GM12878 (cell line): ENCODE measurements around the gene WWTR1. TPM values are rescaled to one million over a fixed set of nuclear protein-coding genes. Genes with fewer than 3 reads are reported as not detected.

ENCODE experiments used
- ATAC-seq: fragments of 200-7000 bp; cut with Tn5 transposase; 3 replicates; pipeline ENCODE4 v1.9.1; 2020; ENCODE audit warnings: mild to moderate bottlenecking, moderate library complexity
- BruUV-seq: library from RNA; stranded (reverse); fragments of 400-500 nt; replicated peaks from 2 replicates; lab custom pipeline; 2021; lab: Mats Ljungman, UMichigan
- CTCF ChIA-PET: fragments of 300-600 bp; sonication (Branson Sonifier 250); formaldehyde crosslinking; extraction: SDS; loops from one replicate; lab custom pipeline; 2021; ENCODE audit warnings: inconsistent platforms; lab: Yijun Ruan, JAX
- POLR2A ChIA-PET: fragments of 350-600 bp; formaldehyde crosslinking; extraction: SDS; loops from one replicate; lab custom pipeline; 2021; ENCODE audit warnings: inconsistent platforms; lab: Charles Lee
- RAD21 ChIA-PET: fragments of 300-600 bp; sonication (Branson Sonifier 250); formaldehyde crosslinking; loops from one replicate; lab custom pipeline; 2023; ENCODE audit warnings: antibody characterized with exemption; ENCODE audit not compliant: unreplicated experiment; lab: Charles Lee
- SMC1A ChIA-PET: fragments of 300-600 bp; sonication (Branson Sonifier 250); formaldehyde crosslinking; loops from one replicate; lab custom pipeline; 2023; ENCODE audit not compliant: unreplicated experiment, uncharacterized antibody; lab: Charles Lee
- DNase-seq: peaks from one replicate; pipeline ENCODE4 v3.0.0-alpha.2; 2011; ENCODE audit warnings: low read depth, low spot score
- FAIRE-seq: peaks from 3 replicates; lab custom pipeline; 2011; peaks lifted over from hg19 to GRCh38; lab: Jason Lieb, UNC
- H2AFZ ChIP-seq: 2 replicates; pipeline ENCODE4 v1.6.0; 2011; ENCODE audit warnings: low read depth, low read length, control low read depth; ENCODE audit not compliant: control insufficient read depth
- H3K27ac ChIP-seq: 2 replicates; pipeline ENCODE4 v1.5.1; 2011; ENCODE audit warnings: control low read depth; ENCODE audit not compliant: control insufficient read depth, insufficient read depth
- H3K27me3 ChIP-seq, 2 experiments: replicated peaks in 1 of 2; 2 replicates each; pipeline versions ENCODE4 v1.6.0 to v1.6.1; 2011; ENCODE audit warnings: low read length in 1 of 2; ENCODE audit not compliant: control insufficient read depth in 2 of 2, insufficient read depth in 2 of 2
- H3K36me3 ChIP-seq, 2 experiments: 2 replicates each; pipeline ENCODE4 v1.5.1; 2011; ENCODE audit warnings: low read length in 1 of 2; ENCODE audit not compliant: control insufficient read depth in 2 of 2, insufficient read depth in 2 of 2
- H3K4me1 ChIP-seq: 2 replicates; pipeline ENCODE4 v1.6.1; 2011; ENCODE audit warnings: mild to moderate bottlenecking, low read length, moderate library complexity, mixed read lengths; ENCODE audit not compliant: control insufficient read depth, insufficient read depth
- H3K4me2 ChIP-seq: 2 replicates; pipeline ENCODE4 v1.6.0; 2011; ENCODE audit warnings: control low read depth; ENCODE audit not compliant: control insufficient read depth, insufficient read depth
- H3K4me3 ChIP-seq: fragments of 200-600 bp; sonication (generic); 2 replicates; pipeline ENCODE4 v1.5.1; 2016
- H3K79me2 ChIP-seq: 2 replicates; pipeline ENCODE4 v1.6.0; 2011; ENCODE audit warnings: low read length; ENCODE audit not compliant: control insufficient read depth, insufficient read depth
- H3K9ac ChIP-seq: 2 replicates; pipeline ENCODE4 v1.8.0; 2011; ENCODE audit warnings: low read length, control low read depth, mixed read lengths; ENCODE audit not compliant: control insufficient read depth, insufficient read depth
- H3K9me3 ChIP-seq: replicated peaks from 3 replicates; pipeline ENCODE4 v1.5.1; 2011; ENCODE audit warnings: mild to moderate bottlenecking, low read length; ENCODE audit not compliant: control insufficient read depth, insufficient read depth
- H4K20me1 ChIP-seq: 2 replicates; pipeline ENCODE4 v1.6.0; 2011; ENCODE audit not compliant: control insufficient read depth, insufficient read depth
- HCFC1 ChIP-seq: fragments of 150-350 bp; IDR thresholded peaks from 2 replicates; pipeline ENCODE4 v1.6.1; 2014; ENCODE audit warnings: low read length
- NBN ChIP-seq: fragments of 450-650 bp; IDR thresholded peaks from 2 replicates; pipeline ENCODE4 v1.6.1; 2016
- WGBS: methylation state at CpG from one replicate; pipeline ENCODE4 v1.1.6; 2016; ENCODE audit warnings: low lambda C conversion rate; ENCODE audit not compliant: insufficient replicate concordance, insufficient coverage; ENCODE audit errors: missing lambda C conversion rate; 5-methylcytosine and 5-hydroxymethylcytosine counted together
- in situ Hi-C: fragments of 300-500 bp; cut with MboI; formaldehyde crosslinking; loops from 9 replicates; pipeline ENCODE4 v1.14.3; 2018; ENCODE audit warnings: mixed read lengths
- intact Hi-C: fragments of 100-400 bp; cut with micrococcal nuclease; formaldehyde crosslinking; loops from one replicate; pipeline ENCODE4 v1.14.2; 2022; ENCODE audit not compliant: unreplicated experiment
- polyA plus RNA-seq, 11 experiments: library from polyadenylated mRNA; depleted of rRNA in 4 of 11; unstranded in 6 of 11; stranded (reverse) in 5 of 11; fragments of >200 nt; fragmentation: Nextera tagmentation in 4 of 11; fragmentation: Illumina TruSeq in 1 of 11; extraction: Ambion mirVana in 4 of 11; extraction: Trizol in 1 of 11; gene quantifications; 1 replicate in 1 of 11; 2 replicates in 10 of 11; pipeline versions ENCODE4 v1.2.1 to v1.2.3, GENCODE V29; 2011 to 2016; ENCODE audit warnings: inconsistent platforms in 2 of 11, missing spikeins in 2 of 11, low read depth in 1 of 11
- total RNA-seq, 4 experiments: library from RNA; depleted of rRNA in 3 of 4; stranded (reverse); fragments of >200 nt in 3 of 4; fragmentation: Illumina TruSeq in 1 of 4; extraction: Trizol in 1 of 4; gene quantifications; 2 replicates each; pipeline versions ENCODE4 v1.2.1 to v1.2.3, GENCODE V29; 2013 to 2021
- TF ChIP-seq, protein P1 (sequence below): fragments of 150-350 bp; IDR thresholded peaks from 2 replicates; pipeline ENCODE4 v1.6.1; 2016; ENCODE audit warnings: low read depth, low read length

WWTR1 gene
- total and polyA plus RNA-seq, 10 of the 15 experiments (the other 5 are each of a cell fraction or from before 2014, with no cell fraction given): 2.5 to 18.5 (median 5.8) TPM

DNA sequence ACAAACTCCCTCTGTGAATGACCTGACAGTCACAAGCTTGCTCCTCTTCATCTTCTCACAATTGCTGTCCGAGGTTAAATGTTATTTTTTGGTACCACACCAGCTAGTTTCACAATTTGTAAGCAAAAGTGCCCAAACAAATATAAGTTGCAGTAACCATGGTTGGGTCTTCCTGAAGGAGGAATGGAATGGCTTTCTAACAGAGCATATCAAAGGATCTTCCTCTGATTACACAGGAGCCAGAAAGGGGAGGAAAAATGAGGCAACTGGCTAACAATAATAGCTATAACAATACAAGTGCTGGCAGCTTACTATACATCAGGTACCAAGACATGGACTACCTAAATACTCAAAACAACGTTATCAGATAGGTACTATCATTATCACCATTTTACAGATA lies 90.4 kb downstream of the WWTR1 start:
- H4K20me1 ChIP-seq: no peaks in the 10 kb centered on the region
- no peaks in the 10 kb centered on the region for H3K4me1 ChIP-seq
- ATAC-seq (peak; percentile 37), FAIRE-seq (no peak), DNase-seq (no peak)
- H3K4me3 ChIP-seq: no peak overlapping the region
- in situ Hi-C loops: no loop called here
- no peaks in the 10 kb centered on the region for H3K79me2 ChIP-seq
- 21% methylated on average over 2 of the region's 2 CpGs for WGBS
- H3K27ac ChIP-seq: no peak overlapping the region
- intact Hi-C loops: loop anchor here (5.0 kb wide), 1 partner anchor 35 kb away; no protein-coding TSS in a partner anchor
- TF ChIP-seq, protein P1, sequence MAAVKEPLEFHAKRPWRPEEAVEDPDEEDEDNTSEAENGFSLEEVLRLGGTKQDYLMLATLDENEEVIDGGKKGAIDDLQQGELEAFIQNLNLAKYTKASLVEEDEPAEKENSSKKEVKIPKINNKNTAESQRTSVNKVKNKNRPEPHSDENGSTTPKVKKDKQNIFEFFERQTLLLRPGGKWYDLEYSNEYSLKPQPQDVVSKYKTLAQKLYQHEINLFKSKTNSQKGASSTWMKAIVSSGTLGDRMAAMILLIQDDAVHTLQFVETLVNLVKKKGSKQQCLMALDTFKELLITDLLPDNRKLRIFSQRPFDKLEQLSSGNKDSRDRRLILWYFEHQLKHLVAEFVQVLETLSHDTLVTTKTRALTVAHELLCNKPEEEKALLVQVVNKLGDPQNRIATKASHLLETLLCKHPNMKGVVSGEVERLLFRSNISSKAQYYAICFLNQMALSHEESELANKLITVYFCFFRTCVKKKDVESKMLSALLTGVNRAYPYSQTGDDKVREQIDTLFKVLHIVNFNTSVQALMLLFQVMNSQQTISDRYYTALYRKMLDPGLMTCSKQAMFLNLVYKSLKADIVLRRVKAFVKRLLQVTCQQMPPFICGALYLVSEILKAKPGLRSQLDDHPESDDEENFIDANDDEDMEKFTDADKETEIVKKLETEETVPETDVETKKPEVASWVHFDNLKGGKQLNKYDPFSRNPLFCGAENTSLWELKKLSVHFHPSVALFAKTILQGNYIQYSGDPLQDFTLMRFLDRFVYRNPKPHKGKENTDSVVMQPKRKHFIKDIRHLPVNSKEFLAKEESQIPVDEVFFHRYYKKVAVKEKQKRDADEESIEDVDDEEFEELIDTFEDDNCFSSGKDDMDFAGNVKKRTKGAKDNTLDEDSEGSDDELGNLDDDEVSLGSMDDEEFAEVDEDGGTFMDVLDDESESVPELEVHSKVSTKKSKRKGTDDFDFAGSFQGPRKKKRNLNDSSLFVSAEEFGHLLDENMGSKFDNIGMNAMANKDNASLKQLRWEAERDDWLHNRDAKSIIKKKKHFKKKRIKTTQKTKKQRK: no peak
- no peak for TF ChIP-seq NBN
- TF ChIP-seq HCFC1: no peak
- no peaks in the 10 kb centered on the region for H3K27me3 ChIP-seq
- TSS peak; percentile 30 for BruUV-seq
- CTCF ChIA-PET: interaction anchor here (0.6 to 10.2 kb wide), 30 partner anchors 8 to 515 kb away, joined by 3 to 253 read pairs (median 4); partner anchors contain the start of genes COMMD2 and WWTR1
- POLR2A ChIA-PET: interaction anchor here (0.8 to 2.2 kb wide), 10 partner anchors 11 to 93 kb away, joined by 3 to 7 read pairs (median 4); partner anchors contain the start of gene WWTR1
- no peak overlapping the region for H3K4me2 ChIP-seq
- RAD21 ChIA-PET: interaction anchor here (0.7 to 11.0 kb wide), 17 partner anchors 11 to 241 kb away, joined by 3 to 272 read pairs (median 26); partner anchors contain the start of genes COMMD2 and WWTR1
- peaks cover 3% of the 10 kb centered on the region in 2 experiments; a peak in 3 of 4 replicates for H3K36me3 ChIP-seq
- H2AFZ ChIP-seq: no peak overlapping the region
- H3K9ac ChIP-seq: no peak overlapping the region
- SMC1A ChIA-PET: interaction anchor here (0.5 to 16.2 kb wide), 28 partner anchors 11 to 541 kb away, joined by 3 to 505 read pairs (median 10); partner anchors contain the start of genes COMMD2 and WWTR1
- no peaks in the 10 kb centered on the region for H3K9me3 ChIP-seq
